ENCODE results near the gene IRAK1. TPM values are rescaled to one million over a fixed set of nuclear protein-coding genes. Genes with fewer than 3 reads are reported as not detected.

The IRAK1 gene
- total and polyA plus RNA-seq, 10 of the 15 experiments (the other 5 are each of a cell fraction or from before 2014, with no cell fraction given): 4.2 to 136 (median 39.5) TPM

DNA sequence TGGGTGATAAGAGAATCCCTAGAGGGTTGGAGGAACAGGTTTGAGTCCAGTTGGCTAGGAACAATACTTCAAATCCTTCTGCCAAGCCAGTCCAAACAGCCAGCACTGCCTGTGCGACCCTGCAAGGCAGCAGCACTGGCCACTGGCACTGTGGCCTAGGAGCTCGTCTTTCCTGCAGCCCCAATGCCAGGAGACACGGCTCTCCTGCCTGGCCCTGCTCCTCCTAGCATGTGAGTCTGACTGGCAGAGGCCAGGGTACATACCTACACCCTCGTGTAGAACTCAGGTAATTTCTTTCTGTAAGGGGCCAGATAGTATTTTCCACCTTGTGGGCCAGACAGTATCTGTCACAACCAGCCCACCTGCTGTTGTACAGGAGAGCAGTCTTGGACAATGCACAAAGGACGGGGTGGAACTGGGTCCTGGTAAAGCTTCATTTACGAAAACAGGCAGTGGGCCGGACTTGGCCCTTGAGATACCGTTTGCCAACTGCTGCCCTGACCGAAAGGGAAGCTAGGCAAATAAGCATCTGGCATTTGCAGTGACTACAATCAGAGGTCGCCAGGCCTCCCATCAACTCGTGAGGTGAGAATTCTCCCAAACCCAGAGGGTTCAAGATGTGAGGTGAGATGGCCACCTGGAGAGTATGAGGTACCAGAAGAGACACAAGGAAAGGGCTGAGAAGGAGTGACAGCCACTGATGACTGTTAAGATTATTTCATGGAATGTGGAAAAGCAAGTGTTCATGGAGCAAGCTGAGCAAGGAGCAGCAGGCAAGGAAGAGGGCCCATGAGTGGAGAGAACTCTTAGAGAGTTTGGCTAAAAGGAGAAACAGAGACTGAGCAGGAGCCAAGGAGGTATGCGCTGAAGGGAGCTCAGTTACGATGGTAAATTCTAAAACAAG is 29.8 kb upstream of the IRAK1 start (continued):
- TF ChIP-seq, protein P1, sequence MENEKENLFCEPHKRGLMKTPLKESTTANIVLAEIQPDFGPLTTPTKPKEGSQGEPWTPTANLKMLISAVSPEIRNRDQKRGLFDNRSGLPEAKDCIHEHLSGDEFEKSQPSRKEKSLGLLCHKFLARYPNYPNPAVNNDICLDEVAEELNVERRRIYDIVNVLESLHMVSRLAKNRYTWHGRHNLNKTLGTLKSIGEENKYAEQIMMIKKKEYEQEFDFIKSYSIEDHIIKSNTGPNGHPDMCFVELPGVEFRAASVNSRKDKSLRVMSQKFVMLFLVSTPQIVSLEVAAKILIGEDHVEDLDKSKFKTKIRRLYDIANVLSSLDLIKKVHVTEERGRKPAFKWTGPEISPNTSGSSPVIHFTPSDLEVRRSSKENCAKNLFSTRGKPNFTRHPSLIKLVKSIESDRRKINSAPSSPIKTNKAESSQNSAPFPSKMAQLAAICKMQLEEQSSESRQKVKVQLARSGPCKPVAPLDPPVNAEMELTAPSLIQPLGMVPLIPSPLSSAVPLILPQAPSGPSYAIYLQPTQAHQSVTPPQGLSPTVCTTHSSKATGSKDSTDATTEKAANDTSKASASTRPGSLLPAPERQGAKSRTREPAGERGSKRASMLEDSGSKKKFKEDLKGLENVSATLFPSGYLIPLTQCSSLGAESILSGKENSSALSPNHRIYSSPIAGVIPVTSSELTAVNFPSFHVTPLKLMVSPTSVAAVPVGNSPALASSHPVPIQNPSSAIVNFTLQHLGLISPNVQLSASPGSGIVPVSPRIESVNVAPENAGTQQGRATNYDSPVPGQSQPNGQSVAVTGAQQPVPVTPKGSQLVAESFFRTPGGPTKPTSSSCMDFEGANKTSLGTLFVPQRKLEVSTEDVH (IDR thresholded peaks at IDR 0.05; ENCODE audit: low read depth, partially characterized antibody): no peak
- TF ChIP-seq, protein P2, sequence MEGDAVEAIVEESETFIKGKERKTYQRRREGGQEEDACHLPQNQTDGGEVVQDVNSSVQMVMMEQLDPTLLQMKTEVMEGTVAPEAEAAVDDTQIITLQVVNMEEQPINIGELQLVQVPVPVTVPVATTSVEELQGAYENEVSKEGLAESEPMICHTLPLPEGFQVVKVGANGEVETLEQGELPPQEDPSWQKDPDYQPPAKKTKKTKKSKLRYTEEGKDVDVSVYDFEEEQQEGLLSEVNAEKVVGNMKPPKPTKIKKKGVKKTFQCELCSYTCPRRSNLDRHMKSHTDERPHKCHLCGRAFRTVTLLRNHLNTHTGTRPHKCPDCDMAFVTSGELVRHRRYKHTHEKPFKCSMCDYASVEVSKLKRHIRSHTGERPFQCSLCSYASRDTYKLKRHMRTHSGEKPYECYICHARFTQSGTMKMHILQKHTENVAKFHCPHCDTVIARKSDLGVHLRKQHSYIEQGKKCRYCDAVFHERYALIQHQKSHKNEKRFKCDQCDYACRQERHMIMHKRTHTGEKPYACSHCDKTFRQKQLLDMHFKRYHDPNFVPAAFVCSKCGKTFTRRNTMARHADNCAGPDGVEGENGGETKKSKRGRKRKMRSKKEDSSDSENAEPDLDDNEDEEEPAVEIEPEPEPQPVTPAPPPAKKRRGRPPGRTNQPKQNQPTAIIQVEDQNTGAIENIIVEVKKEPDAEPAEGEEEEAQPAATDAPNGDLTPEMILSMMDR (IDR thresholded peaks at IDR 0.05 in 2 of 3, conservative IDR thresholded peaks at IDR 0.05 in 1 of 3; ENCODE audit: control insufficient read depth in 2 of 3, extremely low read depth in 1 of 3, insufficient read depth in 1 of 3, low read depth in 3 of 3, low read length in 3 of 3): no peak
- TF ChIP-seq ZNF622 (IDR thresholded peaks at IDR 0.05) (no peak), POLR2AphosphoS5 (IDR thresholded peaks at IDR 0.05; ENCODE audit: low read length) (no peak), CBX5 (IDR thresholded peaks at IDR 0.05; ENCODE audit: low read depth) (no peak), RBBP5 (conservative IDR thresholded peaks at IDR 0.05) (no peak), MEF2A (IDR thresholded peaks at IDR 0.05; ENCODE audit: insufficient read depth, low read depth, low read length) (no peak), KAT2A (conservative IDR thresholded peaks at IDR 0.05; ENCODE audit: control insufficient read depth, low read depth, low read length) (no peak)
